A549 (cell line): ENCODE data around the gene DOP1B.

ENCODE experiments used
- CBX2 ChIP-seq: fragments of 200-600 bp; sonication (generic); IDR thresholded peaks from 2 replicates; pipeline ENCODE4 v1.6.1; 2016; ENCODE audit warnings: low read depth, mild to moderate bottlenecking, borderline replicate concordance
- POLR2A ChIP-seq: IDR thresholded peaks from 2 replicates; pipeline ENCODE4 v1.6.1; 2012; ENCODE audit warnings: mild to moderate bottlenecking, low read length
- POLR2AphosphoS2 ChIP-seq: conservative IDR thresholded peaks from 2 replicates; pipeline ENCODE4 v1.6.1; 2012; ENCODE audit warnings: low read length, improper control_type of control experiment, inconsistent platforms
- TF ChIP-seq, protein P1 (sequence below): fragments of 150-350 bp; IDR thresholded peaks from 2 replicates; pipeline ENCODE4 v1.6.1; 2014; ENCODE audit warnings: low read depth, mild to moderate bottlenecking, low read length
- TF ChIP-seq, protein P2 (sequence below): IDR thresholded peaks from 2 replicates; pipeline ENCODE4 v1.6.1; 2012
- TF ChIP-seq, protein P3 (sequence below): fragments of 450-650 bp; IDR thresholded peaks from 2 replicates; pipeline ENCODE4 v1.6.1; 2014; ENCODE audit warnings: antibody characterized with exemption
- TF ChIP-seq, protein P4 (sequence below): fragments of 250-450 bp; sonication (Bioruptor Pico); IDR thresholded peaks from 2 replicates; pipeline ENCODE4 v1.5.0; 2021; ENCODE audit warnings: mild to moderate bottlenecking, moderate library complexity, borderline replicate concordance

DNA sequence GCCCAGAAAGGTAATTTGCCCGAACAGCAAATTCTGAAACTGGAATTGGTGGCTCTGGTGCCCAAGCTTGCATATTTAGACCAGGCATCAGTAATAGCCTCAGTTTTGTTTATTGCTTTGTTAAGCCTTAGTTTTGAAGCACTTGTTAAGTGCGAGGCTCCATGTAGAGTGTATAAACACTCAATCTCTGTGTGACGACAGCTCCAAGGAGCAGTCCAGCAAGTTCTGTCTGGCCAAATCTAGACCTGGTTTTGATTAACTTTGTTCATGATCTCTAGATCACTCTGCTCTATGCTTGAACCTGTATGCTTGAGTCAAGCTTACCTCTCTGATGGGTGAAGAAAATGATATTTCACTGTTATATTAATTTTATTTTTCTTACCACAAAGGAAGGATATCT is 37.4 kb downstream of the DOP1B start:
- TF ChIP-seq, protein P1, sequence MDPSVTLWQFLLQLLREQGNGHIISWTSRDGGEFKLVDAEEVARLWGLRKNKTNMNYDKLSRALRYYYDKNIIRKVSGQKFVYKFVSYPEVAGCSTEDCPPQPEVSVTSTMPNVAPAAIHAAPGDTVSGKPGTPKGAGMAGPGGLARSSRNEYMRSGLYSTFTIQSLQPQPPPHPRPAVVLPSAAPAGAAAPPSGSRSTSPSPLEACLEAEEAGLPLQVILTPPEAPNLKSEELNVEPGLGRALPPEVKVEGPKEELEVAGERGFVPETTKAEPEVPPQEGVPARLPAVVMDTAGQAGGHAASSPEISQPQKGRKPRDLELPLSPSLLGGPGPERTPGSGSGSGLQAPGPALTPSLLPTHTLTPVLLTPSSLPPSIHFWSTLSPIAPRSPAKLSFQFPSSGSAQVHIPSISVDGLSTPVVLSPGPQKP = no peak
- TF ChIP-seq CBX2 (no peak), POLR2A (no peak), POLR2AphosphoS2 (no peak)
- TF ChIP-seq, protein P2, sequence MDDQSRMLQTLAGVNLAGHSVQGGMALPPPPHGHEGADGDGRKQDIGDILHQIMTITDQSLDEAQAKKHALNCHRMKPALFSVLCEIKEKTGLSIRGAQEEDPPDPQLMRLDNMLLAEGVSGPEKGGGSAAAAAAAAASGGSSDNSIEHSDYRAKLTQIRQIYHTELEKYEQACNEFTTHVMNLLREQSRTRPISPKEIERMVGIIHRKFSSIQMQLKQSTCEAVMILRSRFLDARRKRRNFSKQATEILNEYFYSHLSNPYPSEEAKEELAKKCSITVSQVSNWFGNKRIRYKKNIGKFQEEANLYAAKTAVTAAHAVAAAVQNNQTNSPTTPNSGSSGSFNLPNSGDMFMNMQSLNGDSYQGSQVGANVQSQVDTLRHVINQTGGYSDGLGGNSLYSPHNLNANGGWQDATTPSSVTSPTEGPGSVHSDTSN = no peak
- TF ChIP-seq, protein P3, sequence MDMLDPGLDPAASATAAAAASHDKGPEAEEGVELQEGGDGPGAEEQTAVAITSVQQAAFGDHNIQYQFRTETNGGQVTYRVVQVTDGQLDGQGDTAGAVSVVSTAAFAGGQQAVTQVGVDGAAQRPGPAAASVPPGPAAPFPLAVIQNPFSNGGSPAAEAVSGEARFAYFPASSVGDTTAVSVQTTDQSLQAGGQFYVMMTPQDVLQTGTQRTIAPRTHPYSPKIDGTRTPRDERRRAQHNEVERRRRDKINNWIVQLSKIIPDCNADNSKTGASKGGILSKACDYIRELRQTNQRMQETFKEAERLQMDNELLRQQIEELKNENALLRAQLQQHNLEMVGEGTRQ = no peak
- TF ChIP-seq, protein P4, sequence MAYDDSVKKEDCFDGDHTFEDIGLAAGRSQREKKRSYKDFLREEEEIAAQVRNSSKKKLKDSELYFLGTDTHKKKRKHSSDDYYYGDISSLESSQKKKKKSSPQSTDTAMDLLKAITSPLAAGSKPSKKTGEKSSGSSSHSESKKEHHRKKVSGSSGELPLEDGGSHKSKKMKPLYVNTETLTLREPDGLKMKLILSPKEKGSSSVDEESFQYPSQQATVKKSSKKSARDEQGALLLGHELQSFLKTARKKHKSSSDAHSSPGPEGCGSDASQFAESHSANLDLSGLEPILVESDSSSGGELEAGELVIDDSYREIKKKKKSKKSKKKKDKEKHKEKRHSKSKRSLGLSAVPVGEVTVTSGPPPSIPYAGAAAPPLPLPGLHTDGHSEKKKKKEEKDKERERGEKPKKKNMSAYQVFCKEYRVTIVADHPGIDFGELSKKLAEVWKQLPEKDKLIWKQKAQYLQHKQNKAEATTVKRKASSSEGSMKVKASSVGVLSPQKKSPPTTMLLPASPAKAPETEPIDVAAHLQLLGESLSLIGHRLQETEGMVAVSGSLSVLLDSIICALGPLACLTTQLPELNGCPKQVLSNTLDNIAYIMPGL (CRISPR knock-in tag) = no peak
